Heart left ventricle (tissue), 13 donors: ENCODE data around the gene LHFPL2.

Source experiments
- CTCF ChIP-seq, 12 donors: fragments of 200-600 bp; sonication (generic) in 4 of 12; IDR thresholded peaks; one replicate each; pipeline versions ENCODE4 v1.5.0 to v1.8.0; 2018 to 2022; ENCODE audit warnings: antibody characterized with exemption in 12 of 12, mild to moderate bottlenecking in 5 of 12
- POLR2A ChIP-seq, 2 donors: fragments of 450-650 bp; IDR thresholded peaks; one replicate each; pipeline ENCODE4 v1.6.1; 2017; ENCODE audit warnings: antibody characterized with exemption in 2 of 2, mild to moderate bottlenecking in 2 of 2, moderate library complexity in 2 of 2
- donor health status: ischemic (EF 13 %, LVEDD 7.1; RV severe dilation, severe dysfunction).
- donor health status: DM: no; HTN: yes; CAD: no.
- donor health status: DM: no; HTN: no; CAD: no.
- donor health status: ischemic (EF 25% LVEDD 6.9; RV normal size, moderate dysfunction).
- donor health status: ischemic (EF 25% LVEDD 5.7; RV mildly dilated, moderate dysfunction).
- donor health status: ischemic (EF 35%, LVEDD 5.7; RV mildly dilated, moderate dysfunction).
- donor health status: nonischemic (EF 11% LVEDD 7.7; RV severe dilation, severe dysfunction).
- donor health status: DM: yes; HTN: yes; CAD: no.
- donor health status: PGD.
- donor health status: ischemic (EF 29% LVEDD 5.4; RV normal size, mild dysfunction).
- donor health status: nonischemic (EF 23%, LVEDD 6.1; RV moderate dilation, normal function).

GRCh38 chr5:78610163-78610583 lies 38.4 kb downstream of the LHFPL2 start:
- TF ChIP-seq CTCF (IDR thresholded peaks at IDR 0.05) (no peak), POLR2A (IDR thresholded peaks at IDR 0.05) (no peak)
